ENCODE data around the gene AGAP3.
A peak's percentile ranks its signal among the peaks of the same experiment; 100 is the strongest.
"Not testable (repeated sequence)": the region's sequence is repeated elsewhere in the genome, so short reads cannot be mapped to it uniquely, and the experiment has no call there.

Gene AGAP3

DNA sequence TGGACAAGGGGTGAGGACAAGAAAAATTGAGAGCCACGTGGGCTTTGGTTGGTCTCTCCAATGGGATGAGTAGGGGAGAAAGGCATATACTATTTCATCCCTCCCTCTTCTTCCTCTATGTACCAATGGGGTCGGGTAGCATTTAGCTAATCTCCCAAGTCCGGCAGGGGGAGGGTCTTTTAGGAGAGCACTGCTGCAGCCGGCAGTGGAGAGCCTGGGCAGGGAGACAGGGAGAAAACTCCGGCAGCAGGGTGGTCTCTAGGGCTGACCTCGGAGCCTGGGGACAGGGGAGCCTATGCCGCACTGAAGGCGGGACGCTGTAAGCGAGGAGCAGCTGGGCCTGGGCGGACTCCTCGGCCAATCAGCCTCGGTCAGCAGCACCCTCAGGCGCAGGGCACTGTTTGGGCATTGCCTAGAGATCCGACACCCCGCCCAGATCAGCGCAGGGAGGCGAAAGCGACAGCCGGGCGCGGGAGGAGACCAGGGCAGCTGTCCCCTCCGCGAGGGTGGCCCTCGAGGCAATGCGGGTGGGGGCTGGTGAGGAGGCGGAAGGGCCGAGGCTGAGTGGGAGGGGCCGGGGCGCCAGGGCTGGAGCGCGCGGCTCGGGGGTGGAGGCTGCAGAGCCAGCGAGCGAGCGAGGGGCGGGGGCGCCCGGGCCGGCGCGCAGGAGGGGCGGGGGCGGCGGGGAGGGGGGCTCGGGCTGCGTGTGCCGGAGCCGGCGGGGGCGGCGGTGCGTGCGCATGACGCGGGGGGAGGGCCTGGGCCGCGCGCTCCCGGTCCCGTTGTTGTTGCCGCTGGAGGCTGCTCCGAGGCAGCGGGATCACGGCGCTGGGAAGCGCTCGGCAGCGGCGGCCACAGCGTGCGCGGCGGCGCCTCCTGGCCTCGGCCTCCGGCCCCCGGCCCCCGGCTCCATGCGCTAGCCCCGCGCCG, at the start of gene AGAP3:
TSS of gene AGAP3 (plus strand) at position 785 of the 930 bp plus-strand sequence. CDS start 267 bp downstream, outside the sequence.
- peak; percentile 82 to 89 for DNase-seq

DNA sequence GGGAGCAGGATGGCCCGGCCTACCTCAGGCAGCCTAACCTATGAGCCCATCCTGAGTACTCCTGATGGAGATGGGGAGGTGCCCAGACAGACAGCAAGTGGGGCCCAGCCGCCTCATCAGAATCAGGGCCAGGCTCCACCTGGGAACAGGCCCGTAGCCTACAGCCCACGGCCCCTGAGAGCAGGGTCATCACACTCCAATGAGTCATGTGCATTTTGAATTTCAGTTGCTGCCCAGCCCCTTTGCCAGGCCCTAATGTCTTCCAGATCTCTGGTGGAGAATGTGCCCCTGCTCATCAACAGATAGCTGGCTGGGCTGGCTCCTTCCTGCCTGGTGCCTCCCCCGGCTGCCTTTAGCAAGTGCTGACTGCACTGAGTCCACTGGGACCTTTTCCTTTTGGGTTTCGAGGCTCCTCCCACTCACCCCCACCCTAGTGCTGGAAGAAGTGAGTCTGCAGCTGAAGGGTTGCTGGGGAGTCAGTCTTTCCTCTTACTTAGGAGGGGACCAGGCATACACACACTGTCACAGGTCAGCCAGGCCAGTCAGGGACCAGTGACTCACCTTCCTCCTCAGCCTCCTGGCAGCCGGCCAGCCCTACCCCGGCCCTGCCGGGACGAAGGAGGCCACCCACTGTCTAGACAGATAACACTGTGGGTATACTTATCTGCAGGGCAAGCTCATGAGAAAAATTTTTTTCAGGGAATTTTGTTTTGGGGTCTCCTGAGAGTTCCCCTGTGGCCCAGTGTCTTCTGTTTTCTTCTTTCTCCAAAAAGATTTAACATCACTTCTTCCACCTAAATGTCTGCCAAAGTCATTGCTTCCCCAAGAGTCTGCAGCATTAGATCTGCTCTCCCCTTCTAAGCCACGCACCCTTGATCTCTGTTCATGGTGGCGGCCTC, 47.1 kb upstream of the AGAP3 start:
- DNase-seq: peak; percentile 74 to 92

DNA sequence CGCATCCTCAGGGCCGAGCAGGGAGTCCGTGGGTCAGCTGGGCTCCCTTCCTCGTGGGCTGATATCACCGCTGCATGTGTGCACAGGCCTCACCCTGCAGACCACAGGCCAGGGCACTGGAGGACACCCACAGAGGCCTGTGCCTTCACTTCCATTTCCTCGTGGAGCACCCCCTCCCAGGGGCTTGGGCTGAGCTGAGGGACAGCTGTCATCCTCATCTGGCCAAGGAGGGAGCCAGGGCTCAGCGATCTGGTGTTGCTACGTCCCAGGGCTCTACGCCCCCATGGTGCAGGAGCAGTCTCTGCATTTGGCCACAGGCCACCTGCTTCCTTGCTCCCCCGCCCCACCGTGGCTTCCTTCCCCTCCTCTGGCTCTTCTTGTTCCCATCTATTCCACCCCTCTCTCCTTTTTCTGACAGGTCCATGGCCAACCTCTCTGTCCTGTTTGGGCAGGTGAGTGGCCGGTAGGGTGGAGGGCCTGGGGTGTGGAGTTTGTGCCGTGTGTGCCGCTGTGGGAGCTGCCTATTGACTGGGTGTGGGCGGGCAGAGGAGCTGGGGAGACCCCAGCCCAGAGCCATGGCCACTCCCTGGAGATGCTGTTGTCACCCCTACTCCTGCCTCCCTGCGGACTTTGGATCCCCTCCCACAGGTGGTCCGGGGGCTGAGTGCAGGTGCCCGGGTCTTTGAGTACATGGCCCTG, 46.3 kb upstream of the AGAP3 start:
- peak in 1 of 2 donors; percentile 39 for DNase-seq

DNA sequence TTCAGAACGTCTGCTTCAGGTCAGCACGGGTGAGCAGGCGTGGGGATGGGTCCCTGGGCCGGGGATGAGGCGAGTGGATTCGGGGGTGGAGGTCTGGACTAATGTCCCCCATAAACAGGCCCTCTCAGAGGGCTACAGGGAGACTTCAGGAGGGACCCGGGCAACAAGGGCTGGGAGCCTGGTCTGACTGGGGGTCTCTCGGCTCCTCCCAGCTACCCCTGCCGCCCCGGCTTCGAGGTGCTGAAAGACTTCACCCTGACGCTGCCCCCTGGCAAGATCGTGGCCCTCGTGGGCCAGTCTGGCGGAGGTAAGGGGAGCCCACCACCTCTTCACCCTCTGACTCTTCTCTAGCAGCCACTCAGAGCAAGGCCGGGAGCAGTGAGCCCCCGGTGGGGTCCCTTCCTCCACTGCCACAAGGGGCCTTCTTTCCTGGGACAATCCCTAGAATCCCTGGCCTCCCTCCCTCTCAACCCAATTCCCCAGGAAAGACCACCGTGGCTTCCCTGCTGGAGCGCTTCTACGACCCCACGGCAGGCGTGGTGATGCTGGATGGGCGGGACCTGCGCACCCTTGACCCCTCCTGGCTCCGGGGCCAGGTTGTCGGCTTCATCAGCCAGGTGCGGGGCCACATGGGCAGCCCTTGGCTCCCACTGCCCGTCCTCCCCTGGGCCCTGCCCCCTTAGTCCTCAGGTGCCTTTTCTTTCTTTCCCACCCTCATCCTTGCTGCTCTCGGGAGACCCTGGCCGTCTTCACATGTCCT, 45.5 kb upstream of the AGAP3 start:
- no peak for DNase-seq

DNA sequence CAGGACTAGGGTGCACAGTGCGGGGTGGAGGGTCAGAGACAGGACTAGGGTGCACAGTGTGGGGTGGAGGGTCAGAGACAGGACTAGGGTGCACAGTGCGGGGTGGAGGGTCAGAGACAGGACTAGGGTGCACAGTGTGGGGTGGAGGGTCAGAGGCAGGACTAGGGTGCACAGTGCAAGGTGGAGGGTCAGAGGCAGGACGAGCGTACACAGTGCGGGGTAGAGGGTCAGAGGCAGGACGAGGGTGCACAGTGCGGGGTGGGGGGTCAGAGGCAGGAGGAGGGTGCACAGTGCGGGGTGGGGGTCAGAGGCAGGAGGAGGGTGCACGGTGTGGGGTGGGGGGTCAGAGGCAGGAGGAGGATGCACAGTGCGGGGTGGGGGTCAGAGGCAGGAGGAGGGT, 42.8 kb upstream of the AGAP3 start:
- DNase-seq: not testable (repeated sequence)

DNA sequence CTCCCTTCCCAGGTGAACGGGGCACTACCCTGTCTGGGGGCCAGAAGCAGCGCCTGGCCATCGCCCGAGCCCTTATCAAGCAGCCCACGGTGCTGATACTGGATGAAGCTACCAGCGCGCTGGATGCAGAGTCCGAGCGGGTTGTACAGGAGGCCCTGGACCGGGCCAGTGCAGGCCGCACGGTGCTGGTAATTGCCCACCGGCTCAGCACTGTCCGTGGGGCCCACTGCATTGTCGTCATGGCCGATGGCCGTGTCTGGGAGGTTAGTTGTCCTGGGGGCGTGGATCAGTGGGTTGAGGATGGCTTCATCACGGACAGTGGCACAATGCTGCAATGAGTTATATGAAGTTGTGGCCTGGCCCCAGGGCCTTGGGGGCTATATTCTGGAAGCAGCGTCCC, 42.3 kb upstream of the AGAP3 start:
- DNase-seq: no peak

DNA sequence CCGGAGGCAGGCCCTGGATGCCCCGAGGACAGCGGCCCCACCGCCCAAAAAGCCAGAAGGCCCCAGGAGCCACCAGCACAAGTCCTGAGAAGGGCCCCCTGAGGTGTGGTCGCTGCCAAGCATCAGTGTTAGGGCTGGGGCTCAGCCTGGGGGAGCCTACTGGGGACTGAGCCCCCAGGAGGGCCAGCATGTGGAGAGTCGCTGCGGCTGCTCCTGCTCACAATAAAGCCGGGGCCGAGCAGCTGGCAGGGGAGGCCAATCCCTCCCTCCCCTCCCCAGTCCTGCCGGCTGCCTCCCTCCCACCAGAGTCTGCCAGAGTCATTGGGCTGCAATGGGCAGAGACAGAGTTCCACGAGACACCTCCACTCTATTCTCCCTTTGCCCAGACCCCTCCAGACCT, 41.0 kb upstream of the AGAP3 start:
- DNase-seq: no peak

DNA sequence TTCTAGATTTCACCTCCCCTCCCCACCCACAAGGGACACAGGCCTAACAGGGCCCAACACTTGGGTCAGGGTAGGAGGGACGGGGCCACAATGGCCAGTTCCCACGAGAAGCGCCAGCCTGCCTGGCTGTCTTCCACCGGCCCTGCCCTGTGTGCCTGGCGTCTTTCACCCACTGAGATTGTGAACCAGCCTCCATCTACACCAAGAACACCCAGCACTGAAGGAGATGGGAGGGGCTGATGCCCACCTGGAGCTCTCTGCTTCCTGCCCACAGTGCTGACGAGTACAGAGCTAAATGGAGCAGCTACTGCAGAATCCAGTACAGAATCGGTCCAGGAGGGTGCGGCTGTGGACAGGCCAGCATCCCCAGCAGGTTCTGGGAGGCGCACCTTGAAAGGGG, 40.3 kb upstream of the AGAP3 start:
- no peak for DNase-seq

DNA sequence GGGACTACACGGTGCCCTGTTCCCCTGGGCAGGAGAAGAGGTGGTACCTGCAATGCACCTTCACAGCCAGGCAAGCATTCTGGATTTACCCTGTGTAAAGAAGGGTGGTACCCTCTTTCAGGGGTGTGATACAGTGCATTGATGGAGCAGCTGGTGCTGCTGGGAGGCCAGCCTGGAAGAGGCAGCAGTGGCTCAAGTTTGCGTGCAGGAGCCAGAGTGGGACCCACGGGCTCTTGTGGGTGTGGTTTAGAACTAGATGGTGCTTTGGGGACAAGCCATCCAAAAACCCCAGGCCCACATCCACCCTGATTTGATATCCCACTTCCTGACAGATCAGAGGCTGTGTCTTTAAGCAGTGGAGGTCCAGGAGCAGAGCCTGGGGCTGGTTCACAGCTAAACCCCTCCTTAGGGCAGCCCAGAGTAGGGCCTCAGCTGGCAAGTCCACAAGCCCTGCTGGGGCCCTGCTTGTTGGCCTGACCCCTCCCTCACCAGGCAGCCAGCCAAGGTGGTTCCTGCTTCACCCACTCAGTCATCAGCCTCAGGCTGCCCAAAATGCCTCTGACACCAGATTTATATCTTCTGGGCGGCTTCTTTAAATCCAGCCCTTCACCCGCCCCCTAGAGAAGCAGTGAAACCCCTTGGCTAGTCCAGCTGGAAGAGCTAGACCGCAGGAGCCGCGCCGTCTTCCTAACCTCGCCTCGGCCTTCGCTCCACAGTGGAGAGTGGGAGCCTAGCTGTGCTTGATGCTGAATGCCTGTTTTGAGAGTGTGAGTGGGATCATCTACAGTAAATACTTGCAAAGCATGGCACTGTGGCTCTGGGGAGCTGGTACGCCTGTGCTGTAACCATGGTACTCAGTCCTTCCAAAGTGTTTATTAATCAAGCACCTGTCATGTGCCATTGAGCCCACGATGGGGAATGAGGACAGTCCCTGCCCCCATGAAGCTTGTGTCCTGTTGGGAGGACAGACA, 39.4 kb upstream of the AGAP3 start:
- DNase-seq: no peak

DNA sequence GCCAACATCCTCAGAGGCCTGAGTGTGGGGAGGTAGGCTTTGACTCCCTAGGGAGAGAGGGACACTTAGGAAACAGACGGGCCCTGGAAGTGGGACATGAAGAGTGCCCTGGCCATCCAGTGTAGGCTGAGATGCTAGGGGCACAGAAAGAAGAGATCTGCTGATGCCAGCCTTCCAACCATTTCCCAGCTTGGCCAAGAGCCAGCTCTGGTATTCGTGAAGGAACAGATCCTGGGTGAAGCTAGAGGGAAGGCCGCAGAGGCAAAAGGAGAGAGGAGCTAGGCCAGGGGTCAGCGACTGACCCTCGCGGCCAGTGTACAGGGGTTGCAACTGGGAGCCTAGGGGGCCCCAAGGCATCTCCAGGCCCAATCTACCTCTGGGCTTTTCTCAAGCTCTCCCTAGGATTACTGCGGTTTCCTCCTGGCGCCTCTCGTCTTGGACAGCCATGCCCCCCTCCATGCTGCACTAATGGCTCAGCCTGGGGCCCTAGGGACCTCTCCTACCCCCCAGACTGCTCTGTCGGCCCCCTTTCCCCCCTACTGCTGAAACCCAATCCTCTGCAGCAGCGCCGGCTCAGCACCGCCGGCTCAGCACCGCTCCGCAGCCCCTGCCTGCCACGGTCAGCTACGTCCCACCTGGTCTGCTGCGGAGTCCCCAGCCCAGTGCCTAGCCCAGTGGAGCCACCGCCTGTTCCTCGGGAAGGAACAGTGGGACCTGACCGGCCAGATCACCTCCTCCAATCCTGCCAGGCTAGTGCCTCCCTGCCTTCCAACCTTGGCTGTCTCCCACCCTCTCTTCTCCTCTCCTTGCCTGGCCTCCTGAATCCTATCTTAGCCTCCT, 38.1 kb upstream of the AGAP3 start, which contains the start of gene ASIC3:
TSS of gene ASIC3 (plus strand) at position 556 of the 840 bp plus-strand sequence. CDS start 355 bp downstream, outside the sequence.
- DNase-seq: no peak

DNA sequence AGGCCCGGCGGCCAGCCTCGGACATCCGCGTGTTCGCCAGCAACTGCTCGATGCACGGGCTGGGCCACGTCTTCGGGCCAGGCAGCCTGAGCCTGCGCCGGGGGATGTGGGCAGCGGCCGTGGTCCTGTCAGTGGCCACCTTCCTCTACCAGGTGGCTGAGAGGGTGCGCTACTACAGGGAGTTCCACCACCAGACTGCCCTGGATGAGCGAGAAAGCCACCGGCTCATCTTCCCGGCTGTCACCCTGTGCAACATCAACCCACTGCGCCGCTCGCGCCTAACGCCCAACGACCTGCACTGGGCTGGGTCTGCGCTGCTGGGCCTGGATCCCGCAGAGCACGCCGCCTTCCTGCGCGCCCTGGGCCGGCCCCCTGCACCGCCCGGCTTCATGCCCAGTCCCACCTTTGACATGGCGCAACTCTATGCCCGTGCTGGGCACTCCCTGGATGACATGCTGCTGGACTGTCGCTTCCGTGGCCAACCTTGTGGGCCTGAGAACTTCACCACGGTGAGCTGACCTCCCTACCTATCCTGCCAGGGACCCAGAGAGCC, 37.3 kb upstream of the AGAP3 start:
- no peak for DNase-seq

DNA sequence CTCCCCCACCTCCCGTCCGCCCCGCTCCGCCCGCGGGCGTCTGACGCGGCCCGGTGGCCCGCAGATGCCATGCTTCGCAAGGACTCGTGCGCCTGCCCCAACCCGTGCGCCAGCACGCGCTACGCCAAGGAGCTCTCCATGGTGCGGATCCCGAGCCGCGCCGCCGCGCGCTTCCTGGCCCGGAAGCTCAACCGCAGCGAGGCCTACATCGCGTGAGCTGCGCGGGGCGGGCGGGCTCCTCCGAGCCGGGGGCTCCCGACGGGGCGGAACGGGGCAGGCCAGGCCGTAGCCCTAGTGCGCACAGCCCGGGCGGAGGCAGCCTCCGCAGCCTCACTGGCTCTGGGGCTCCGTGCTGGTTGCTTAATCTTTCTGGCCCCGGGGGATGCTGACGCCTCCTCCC, 35.2 kb upstream of the AGAP3 start:
- DNase-seq: peak; percentile 16 to 32

DNA sequence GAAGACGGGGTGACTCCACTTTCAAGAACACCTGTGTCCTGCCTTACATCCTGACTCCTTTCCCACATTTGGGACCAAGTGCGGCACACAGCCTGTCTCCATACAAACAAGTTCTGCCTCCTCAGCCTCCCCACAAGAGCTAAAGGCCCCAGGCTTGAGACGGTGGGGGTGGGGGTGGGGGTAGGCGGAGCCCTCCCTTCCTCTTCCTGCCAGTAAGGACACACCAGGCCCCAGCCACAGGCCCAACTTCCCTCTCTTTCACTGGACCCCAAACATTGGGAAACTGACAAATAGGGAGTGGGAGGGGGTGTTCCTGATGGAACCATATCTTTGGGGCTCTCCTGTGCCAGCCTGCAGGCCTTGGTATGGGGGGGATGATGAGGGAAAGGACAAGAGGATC, 33.2 kb upstream of the AGAP3 start:
- peak; percentile 47 to 58 for DNase-seq

DNA sequence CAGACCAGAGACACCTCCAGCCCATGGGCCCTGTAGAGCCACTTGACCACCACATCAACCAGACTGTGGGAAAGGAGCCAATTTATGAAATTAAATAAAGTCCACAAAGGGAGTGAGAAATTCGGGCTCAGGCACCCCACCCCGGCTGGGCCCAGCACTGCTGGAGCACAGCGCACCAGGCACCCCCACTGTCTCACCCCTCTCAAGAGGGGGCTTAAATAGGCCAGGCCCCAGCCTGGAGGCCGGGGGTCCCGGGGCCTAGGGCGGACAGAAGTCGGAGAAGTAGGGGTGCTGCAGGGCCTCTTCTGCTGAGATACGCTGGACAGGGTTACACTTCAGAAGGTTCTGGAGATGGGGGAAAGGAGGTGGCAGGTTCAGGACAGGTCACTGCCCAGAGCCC, 32.5 kb upstream of the AGAP3 start:
- no peak for DNase-seq

DNA sequence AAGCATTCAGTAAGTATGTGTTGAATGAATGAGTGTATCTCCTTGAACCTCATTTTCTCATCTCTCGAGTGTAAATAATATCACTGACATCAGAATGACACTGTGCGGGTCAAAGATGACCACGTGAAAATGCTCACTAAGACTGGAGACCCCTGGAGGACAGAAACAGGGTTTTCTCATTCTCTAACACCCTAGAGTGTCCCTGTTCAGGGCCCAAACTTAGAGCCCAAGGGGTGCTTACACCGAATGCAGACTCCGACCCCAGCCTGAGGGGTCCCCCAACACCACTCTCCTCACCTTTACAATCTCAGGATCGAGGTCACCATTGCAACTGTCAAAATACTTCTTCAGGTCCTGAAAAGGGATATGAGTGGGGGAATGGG, 30.0 kb upstream of the AGAP3 start:
- DNase-seq: no peak

DNA sequence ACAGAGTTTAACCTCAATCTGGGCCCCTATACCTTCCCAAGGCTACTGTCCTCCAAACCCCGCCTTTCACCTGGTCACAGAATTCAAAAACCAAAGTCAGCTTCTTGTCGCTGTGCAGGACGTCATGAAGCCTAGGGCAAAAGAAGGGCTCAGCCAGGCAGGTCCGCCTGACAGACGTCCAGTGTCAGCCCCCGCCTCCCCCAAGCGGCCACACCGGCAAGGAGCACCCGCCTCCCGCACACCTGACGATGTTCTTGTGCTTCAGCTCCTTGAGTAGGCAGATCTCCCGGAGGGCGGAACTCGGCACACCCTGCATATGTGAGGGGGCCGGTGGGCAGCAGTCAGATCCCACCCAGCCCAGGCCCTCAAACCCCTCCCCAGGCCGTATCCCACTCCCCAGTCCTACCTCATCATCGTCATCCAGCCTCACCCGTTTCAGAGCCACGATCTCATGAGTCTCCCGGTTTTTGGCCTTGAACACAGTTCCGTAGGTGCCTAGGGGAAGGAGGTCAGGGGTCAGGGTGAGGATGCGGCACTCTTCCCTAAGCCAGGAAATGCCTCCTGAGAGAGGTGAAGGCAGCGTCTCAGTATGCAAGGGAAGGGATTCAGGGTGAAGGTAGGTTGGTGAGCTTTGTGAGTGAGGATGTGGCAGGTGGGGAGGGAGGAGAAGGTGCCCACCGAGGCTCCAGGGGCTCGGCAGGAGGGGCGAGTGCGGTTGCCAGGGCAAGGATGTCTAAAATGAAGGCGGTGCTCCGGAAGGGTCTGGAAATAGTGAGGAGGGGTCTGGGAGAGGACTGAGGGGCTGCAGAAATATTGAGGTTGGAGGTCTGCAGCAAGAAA, 29.4 kb upstream of the AGAP3 start:
- no peak for DNase-seq

DNA sequence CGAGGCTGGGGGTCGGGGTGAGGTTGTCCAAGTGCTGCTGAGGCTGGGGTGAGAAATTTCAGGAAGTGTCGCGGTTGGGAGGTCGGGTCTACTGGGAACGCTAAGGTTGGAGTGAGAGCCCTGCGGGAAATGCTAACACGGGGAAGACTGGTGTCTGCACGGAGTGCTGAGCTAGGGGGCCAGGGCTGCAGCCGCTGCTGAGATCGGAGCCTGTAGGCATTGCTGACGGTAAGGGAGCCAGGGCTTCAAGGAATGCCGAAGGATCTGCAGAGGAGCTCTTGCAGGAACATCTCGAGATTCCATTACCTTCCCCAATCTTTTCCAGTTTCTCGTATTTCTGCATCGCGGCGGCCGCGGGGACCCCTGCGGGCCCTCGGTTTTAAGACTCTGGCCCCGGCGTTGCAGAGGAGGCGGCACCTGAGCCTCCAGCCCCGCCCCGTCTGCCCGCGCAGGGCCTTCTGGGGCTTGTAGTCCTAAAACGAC, 28.7 kb upstream of the AGAP3 start, which contains the start of gene CDK5:
TSS of gene CDK5 (minus strand) at position 392 of the 483 bp plus-strand sequence. CDS start at position 343, 49 bp downstream.
- no peak for DNase-seq
